Embryonic facial prominence (tissue), 1 donor: ENCODE results near the gene ADAM8.
"Not testable (repeated sequence)": the region's sequence is repeated elsewhere in the genome, so short reads cannot be mapped to it uniquely, and the experiment has no call there.

Experiments
- DNase-seq: peaks from one replicate; pipeline ENCODE4 v3.0.0-alpha.2; 2016; ENCODE audit errors: extremely low spot score

The ADAM8 gene

GRCh38 chr10:133231244-133231945, 45.3 kb downstream of the ADAM8 start:
- no peak for DNase-seq

DNA sequence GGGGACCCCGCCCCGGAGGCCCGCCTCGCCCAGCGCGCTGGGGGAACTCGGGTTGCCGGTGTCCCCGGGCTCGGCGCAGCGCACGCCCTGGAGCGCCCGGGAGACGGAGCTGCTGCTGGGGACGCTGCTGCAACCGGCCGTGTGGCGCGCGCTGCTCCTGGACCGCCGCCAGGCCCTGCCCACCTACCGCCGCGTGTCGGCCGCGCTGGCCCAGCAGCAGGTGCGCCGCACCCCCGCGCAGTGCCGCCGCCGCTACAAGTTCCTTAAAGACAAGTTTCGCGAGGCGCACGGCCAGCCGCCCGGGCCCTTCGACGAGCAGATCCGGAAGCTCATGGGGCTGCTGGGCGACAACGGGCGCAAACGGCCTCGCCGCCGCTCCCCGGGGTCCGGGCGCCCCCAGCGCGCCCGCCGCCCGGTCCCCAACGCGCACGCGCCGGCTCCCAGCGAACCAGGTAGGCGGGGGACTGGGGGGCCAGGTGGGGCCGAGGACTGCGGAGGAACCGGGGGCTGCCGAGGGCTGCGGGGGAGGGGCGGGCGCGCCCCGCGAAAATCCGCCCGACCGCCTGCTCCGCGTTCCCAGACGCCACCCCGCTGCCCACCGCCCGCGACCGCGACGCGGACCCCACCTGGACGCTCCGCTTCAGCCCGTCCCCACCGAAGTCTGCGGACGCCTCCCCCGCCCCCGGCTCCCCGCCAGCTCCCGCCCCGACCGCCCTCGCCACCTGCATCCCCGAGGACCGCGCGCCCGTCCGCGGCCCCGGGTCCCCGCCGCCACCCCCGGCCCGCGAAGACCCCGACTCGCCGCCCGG, 46.1 kb downstream of the ADAM8 start:
- DNase-seq: no peak

- DNase-seq: no peak
Observed at GRCh38 chr10:133230044-133230361, 46.7 kb downstream of the ADAM8 start, which contains the start of gene UTF1. Gene UTF1, plus strand, starts transcription at chr10:133230217. Its CDS starts 72 bp downstream, at chr10:133230289.

GRCh38 chr10:133229265-133230043, 47.2 kb downstream of the ADAM8 start:
- DNase-seq: no peak

DNA sequence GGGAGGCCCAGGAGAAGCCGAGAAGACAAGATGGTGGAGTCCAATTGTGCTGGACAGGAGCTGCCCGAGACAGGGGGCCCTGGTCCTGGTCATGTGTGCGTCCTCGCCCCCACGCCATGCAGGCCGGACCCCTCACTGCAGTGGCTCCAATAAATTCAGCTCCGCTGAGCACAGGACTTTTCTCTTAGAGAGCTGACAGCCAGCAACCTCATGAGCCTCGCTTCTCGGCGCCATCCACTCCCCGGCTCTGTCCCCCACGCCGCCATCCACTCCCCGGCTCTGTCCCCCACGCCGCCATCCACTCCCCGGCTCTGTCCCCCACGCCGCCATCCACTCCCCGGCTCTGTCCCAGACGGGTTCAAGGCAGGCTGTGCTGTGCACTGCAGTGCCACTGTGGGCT, 49.4 kb downstream of the ADAM8 start:
- DNase-seq: no peak

DNA sequence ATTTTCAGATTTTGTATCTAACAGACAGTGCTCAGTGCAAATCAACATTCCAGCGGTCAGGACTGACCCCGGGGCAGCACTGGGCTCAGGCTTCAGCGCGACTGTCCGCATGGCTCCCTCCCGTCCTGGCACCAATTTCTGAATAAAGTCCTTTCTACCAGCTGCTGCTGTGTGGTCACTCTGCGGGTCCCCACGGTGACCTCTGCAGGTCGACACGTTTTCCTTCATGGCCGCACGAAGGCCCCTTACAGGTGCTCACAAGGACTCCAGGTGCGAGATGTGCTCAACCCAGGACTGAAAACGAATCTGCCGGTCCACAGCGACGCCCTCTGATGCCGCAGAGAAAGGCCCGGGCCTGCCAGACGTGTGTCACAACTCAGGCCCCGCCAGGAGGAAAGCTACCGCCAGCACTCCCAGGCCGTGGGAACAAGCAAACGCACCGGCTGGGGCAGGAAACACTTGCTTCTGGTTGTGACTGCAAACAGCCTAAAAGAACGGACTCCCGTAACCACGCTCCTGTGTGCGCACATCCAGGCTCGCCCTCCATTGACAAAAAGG, 50.3 kb downstream of the ADAM8 start:
- no peak for DNase-seq

DNA sequence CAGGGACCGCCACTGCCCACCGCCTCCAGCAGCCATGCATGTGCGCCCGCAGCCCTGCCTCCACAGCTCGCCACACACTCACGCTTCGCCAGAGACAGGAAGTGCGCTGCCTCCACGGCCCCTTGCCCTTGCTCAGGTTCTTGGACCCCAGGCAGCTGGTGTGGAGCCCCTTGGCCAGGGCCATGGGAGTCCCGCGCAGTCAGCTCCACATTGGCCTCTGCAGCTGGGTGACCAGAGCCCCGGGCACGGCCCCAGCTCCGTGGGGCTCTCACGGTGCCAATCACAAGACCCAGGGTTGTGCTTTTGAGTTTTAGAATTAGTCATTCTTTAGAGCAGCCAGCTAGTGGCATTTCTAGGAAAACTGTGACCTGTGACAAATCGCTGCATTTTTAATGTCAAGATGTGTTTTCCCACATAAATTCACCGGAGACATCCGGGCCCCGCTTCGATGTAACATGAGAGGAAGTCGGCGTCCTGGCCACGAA, 50.9 kb downstream of the ADAM8 start:
- DNase-seq: no peak

DNA sequence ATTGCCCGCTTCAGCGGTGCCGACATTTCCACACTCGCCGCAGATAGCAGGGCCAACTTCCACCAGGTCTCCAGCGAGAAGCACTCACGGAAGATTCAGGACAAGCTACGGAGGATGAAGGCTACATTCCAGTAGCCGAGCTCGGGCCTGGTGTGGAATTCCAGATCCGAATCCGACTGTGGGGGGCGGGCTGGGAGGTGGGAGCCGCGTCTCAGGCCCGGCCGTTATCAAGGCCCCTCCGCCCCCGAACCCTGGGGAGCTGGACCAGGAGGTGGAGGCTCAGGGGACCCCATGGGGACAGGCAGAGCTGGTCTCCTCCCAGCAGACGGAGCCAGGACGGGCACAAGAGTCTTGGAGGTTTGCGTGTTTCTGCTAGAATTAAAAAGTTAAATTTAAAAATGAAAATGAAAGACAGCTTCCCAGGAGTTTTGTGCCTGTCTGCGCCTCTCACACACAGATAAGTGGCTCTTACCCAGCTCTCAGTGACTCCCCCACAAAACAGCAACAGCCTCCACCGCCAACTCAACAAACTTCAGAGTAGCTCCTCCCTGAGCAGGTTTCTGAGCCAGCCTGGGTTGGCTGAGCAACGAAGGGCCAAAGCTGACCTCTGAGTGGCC, 51.8 kb downstream of the ADAM8 start:
- no peak for DNase-seq

DNA sequence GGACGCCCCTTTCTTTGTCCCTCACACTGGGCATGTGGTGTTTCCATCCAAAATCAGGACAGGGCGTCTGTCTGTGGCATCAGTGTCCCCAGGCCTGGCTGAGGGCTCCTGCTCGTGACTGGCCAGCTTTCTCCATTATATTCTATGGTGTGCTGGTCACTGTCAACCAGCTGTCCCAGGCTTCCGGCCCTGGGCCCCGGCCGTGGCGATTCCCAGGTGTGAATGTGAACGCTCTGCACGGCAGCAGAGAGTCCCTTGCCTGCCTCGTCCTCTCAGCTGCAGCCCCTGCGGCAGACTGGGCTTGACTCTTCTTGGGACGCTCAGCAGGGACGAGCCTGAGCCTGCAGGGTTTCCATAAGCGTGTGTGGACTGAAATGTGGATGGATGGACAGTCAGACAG, 52.6 kb downstream of the ADAM8 start:
- DNase-seq: no peak

DNA sequence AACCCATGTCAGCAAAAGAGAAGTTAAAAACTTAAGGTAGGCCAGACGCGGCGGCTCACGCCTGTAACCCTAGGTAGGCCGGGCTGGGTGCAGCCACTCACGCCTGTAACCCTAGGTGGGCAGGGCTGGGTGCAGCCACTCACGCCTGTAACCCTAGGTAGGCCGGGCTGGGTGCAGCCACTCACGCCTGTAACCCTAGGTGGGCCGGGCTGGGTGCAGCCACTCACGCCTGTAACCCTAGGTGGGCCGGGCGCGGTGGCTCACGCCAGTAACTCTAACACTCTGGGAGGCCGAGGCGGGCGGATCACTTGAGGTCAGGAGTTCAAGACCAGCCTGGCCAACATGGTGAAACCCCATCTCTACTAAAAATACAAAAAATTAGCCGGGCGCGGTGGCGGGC, 54.9 kb downstream of the ADAM8 start:
- DNase-seq: not testable (repeated sequence)

- DNase-seq: no peak
Observed at GRCh38 chr10:133221331-133221730, 55.3 kb downstream of the ADAM8 start.

GRCh38 chr10:133219782-133220181, 56.9 kb downstream of the ADAM8 start:
- DNase-seq: no peak

DNA sequence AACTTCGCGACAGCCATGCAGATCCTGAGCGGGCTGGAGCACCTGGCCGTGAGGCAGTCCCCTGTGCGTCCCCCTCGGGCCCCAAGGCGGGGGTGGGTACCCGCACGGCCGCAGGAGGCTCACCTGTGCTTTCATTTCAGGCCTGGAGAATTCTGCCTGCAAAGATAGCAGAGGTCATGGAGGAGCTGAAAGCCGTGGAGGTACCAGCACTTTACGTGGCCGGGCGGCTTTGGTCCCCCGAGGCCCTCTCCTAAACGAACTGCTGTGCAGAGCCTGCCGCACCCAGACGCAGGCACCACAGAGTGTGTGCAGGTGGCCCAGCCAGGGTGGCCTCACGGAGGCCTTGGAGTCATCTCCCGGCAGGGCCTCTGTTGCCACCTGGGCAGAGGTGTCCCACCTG, 57.8 kb downstream of the ADAM8 start:
- no peak for DNase-seq

DNA sequence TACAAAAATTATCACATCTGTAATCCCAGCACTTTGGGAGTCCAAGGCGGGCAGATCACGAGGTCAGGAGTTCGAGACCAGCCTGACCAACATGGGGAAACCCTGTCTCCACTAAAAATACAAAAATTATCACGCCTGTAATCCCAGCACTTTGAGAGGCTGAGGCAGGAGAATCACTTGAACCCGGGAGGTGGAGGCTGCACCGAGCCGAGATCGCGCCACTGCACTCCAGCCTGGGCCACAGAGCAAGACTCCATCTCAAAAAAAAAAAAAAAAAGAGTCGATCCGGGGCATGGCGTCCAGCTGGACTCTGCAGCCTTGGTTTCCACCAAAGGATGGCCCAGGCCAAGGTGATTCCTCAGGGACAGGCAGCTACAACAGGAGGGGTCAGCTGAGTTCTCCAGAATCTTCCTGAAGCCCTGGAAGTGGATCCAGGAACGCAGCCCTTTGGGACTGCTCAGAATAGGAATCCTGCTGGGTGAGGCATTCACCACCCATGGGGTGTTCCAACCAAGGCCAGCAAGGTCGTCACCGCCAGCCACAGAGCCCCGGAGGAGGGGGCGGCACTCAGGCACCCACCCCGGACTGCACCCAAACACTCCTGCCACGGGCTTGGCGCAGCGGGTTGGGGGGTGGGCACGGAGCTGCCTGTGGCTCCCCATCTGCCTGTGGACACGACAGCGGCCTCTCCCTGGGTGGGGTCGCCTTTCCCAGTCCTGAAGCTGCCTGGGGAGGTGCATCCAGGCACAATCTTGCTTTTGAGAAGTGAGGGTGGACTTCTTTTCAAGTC, 58.7 kb downstream of the ADAM8 start:
- DNase-seq: no peak

DNA sequence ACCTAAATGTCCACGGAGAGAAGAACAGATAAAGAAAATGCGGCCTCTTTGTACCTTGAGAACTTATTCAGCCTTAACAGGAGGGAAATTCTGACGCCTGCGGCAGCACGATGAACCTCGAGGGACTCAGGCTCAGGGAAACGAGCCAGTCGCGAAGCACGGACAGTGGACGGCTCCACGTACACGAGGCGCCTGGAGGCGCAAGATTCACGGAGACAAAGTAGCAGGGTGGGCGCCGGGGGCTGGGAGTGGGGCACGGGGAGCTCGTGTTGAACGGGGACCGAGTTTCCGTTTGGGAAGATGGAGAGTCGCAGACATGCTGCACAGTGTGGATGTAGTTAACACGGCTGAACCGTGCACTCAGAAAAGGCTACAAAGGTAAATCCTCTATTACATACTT, 59.9 kb downstream of the ADAM8 start:
- DNase-seq: no peak

DNA sequence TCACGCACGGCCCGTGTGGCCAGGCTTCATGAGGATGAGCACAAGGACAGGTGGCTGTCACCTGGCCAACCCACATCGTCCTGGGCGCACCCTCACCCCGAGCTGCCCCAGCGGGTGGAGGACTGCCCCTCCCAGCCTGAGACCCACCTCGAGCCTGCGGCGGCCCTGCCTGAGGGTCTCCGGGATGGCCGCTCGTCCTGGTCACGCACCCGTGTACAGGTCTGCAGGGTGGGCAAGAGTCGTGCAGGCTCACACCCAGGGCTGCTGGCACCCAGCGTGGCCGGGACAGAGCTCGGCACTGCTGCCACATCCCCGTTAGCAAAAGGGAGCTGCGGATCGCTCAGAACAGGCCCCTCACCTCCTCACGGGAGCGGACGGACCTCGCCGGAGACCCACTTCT, 61.1 kb downstream of the ADAM8 start:
- DNase-seq: no peak

DNA sequence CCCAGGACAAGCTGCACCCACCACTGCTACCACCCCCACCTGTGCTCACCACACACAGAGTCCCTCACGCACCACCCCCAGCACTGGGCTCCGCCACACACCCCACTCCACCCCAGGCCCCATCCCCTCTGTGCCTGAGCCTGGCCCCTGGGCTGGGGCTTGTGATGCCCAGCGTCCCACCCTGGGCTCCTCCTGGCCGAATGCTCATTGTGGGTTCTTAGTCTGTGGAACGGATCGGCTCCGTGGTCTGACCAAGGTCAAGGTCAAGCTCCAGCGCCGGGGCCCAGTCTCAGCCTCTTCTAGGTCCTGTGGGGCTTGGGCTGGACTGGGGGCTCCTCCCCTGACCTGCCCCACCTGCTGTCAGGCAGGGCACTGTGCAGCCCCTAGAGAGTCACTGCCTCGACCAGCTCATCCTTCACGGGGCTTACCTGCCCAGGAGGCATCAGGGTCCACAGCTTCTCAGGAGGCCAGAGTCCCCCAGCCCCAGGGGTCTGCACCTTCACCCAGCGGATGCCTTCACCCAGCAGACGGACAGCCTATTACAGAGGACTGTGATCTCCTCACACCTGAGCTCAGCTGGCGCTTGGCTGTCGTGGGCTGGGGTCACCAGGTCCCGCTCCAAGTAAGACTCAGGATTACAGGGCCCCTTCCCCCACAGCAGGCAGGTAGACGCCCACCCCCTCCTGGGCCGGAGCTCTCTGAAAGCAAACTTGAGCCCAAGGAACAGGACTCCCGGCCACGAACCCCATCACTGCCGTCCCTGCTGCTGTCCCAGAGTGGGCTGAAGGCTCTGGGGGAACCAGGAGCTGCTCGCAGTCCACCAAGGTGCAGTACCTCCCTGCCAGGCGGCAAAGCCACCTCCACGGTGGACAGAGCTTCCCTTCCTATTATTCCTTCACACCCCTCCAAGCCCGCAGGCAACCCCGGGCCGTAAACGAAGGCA, 61.9 kb downstream of the ADAM8 start:
- DNase-seq: no peak

GRCh38 chr10:133213641-133214467, 62.8 kb downstream of the ADAM8 start:
- no peak for DNase-seq
